A549 treated with Hydrocortisone at 1 μM for 4 hours (cell line): ENCODE results near the gene C1D. TPM values are rescaled to one million over a fixed set of nuclear protein-coding genes. Genes with fewer than 3 reads are reported as not detected.

ENCODE experiments used
- total RNA-seq: library from RNA; stranded (reverse); fragments of 200-300 nt; extraction: Qiagen RNA extraction; gene quantifications from 5 replicates; pipeline ENCODE4 v1.2.3, GENCODE V29; 2022

The C1D gene, protein sequence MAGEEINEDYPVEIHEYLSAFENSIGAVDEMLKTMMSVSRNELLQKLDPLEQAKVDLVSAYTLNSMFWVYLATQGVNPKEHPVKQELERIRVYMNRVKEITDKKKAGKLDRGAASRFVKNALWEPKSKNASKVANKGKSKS
- total RNA-seq = 34.7 to 54.7 TPM (median 37.2 TPM) in 5 replicates

GRCh38 chr2:68062680-68063387, at the start of gene C1D:
C1D (minus strand) TSS chr2:68063004; CDS start chr2:68047310, 15,694 bp downstream.

Other genes starting within 250 kb of the C1D start
- 47.5 to 59.7 TPM (median 51.7 TPM) in 5 replicates for gene PNO1, start 94.9 kb upstream of the C1D start, total RNA-seq
- gene PPP3R1, start 189.5 kb upstream of the C1D start, total RNA-seq = 52.7 to 78.4 TPM (median 56.1 TPM) in 5 replicates